ENCODE data around the gene LEF1.

LEF1 gene

DNA sequence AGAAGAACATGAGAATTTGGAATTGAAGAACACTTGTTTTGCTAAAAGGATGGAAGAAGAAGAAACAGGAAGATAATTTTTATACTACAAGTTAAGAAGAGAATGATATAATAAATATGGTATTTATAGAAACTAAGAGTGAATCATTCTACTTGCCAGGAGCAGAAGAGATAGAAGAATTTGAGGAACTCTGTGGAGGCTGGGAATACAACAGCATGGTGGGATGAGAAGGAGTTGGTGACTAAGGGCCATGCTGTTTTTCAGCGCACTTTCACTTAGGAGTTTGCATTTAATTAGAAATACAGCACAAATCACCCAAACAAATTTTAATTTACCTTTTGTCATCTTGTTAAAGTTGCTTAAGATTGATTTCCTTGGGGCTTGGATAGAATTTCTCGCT, 158.6 kb downstream of the LEF1 start:
- no peak overlapping the region for H3K27ac ChIP-seq
- TF ChIP-seq ZFX (IDR thresholded peaks at IDR 0.05; ENCODE audit: borderline replicate concordance): no peak
- TF ChIP-seq, protein P1, sequence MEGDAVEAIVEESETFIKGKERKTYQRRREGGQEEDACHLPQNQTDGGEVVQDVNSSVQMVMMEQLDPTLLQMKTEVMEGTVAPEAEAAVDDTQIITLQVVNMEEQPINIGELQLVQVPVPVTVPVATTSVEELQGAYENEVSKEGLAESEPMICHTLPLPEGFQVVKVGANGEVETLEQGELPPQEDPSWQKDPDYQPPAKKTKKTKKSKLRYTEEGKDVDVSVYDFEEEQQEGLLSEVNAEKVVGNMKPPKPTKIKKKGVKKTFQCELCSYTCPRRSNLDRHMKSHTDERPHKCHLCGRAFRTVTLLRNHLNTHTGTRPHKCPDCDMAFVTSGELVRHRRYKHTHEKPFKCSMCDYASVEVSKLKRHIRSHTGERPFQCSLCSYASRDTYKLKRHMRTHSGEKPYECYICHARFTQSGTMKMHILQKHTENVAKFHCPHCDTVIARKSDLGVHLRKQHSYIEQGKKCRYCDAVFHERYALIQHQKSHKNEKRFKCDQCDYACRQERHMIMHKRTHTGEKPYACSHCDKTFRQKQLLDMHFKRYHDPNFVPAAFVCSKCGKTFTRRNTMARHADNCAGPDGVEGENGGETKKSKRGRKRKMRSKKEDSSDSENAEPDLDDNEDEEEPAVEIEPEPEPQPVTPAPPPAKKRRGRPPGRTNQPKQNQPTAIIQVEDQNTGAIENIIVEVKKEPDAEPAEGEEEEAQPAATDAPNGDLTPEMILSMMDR (IDR thresholded peaks at IDR 0.05): no peak

DNA sequence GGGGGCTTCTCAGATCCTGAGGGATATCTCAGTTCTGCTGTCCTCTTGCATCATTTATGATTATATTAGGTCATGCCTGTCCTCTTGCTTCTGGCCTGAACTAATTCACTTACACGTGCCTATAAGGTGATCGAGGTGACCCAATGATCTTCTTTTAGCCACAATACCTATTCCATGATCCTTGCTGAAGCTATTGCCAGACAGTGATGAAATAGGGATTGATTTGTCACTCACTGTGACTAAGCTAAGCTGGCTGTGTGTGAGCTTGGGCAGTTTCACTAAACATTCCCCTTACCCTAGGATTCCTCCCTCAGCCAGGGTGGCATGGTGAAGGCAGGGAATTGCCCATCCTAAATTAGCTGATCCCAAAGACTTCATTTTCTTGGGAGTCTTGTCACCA, 160.0 kb downstream of the LEF1 start:
- no peak for TF ChIP-seq ZFX (IDR thresholded peaks at IDR 0.05; ENCODE audit: borderline replicate concordance)
- TF ChIP-seq, protein P1 (IDR thresholded peaks at IDR 0.05): no peak
- H3K27ac ChIP-seq: no peak overlapping the region

DNA sequence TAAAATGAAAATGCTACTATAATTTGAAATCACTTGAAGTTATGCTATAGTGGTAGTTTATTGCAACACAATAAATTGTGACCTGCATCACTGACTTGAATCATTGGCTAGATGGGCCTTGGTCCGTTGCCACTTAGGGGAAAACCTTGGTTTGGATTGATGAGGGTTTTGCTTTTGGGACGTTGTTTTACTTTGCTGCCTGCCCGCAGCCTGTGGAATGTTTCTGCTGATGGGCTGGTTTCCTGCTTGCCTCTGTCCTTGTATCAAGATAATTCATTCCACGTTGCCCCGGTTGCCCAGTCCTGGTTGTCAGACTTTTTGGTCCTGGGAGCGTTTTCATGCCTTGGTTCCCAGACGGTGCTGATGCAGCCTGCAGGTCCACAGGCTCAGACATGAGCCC, 160.7 kb downstream of the LEF1 start:
- H3K27ac ChIP-seq: no peak overlapping the region
- TF ChIP-seq ZFX (IDR thresholded peaks at IDR 0.05; ENCODE audit: borderline replicate concordance): no peak
- TF ChIP-seq, protein P1 (IDR thresholded peaks at IDR 0.05): no peak

DNA sequence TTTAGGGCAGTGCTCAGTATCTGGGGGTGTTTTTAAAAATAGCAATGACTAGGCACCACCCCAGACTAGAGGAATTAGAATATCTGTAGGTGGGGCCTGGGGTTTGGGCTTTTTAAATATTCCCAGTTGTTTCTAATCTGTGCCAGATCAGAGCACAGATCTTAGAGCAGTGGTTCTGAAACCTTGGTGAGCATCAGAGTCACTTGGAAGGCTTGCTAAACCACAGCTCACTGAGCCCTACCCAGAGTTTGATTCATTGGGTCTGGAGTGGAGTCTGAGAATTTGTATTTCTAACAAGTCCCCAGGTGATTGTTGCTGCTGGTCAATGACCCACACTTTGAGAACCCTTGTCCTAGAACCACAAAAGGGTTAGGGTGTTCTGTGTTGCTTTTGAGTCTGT, 162.4 kb downstream of the LEF1 start:
- TF ChIP-seq ZFX (IDR thresholded peaks at IDR 0.05; ENCODE audit: borderline replicate concordance): no peak
- TF ChIP-seq, protein P1 (IDR thresholded peaks at IDR 0.05): no peak
- H3K27ac ChIP-seq: no peak overlapping the region

DNA sequence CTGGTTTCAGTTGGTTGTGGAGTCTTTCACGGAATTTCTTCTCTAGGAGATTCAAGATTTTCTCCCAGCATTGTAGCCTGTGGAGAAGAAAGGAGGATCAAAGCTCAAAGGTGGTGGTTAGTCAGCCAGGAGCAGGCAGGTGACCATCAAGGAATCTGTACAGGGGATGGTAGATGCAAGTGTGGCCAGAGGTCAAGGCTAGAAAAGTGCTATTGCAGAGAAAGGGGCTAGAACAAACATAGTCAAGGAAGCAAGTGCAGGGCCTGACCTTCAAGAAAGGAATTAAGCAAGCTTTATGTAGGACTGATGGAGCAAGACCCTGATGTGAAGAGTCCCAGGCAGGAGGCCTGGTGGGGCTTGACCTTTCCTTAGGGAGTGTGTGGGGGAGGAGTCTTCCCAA, 162.9 kb downstream of the LEF1 start:
- H3K27ac ChIP-seq: no peak overlapping the region
- TF ChIP-seq, protein P1 (IDR thresholded peaks at IDR 0.05): no peak
- TF ChIP-seq ZFX (IDR thresholded peaks at IDR 0.05; ENCODE audit: borderline replicate concordance): no peak

DNA sequence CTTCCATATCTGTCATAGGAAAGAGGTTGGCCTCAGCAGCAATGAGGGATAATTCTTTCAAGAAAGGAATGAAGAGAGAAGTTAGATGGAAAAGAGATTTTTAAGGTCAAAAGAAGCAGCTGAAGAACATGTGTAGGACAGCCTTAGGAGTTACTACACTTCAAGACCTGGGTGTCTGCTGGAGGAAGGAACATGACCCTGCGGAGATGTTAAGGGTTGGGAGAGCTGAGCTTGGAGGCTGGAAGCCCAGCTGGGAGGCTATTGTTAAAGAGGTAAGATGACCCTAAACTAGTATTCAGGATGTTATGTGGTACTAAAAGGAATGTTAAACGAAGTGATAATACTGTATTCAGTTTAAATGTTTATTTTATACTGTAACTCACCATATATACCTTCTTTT, 164.1 kb downstream of the LEF1 start:
- no peak for TF ChIP-seq ZFX (IDR thresholded peaks at IDR 0.05; ENCODE audit: borderline replicate concordance)
- TF ChIP-seq, protein P1 (IDR thresholded peaks at IDR 0.05): no peak
- H3K27ac ChIP-seq: no peak overlapping the region

DNA sequence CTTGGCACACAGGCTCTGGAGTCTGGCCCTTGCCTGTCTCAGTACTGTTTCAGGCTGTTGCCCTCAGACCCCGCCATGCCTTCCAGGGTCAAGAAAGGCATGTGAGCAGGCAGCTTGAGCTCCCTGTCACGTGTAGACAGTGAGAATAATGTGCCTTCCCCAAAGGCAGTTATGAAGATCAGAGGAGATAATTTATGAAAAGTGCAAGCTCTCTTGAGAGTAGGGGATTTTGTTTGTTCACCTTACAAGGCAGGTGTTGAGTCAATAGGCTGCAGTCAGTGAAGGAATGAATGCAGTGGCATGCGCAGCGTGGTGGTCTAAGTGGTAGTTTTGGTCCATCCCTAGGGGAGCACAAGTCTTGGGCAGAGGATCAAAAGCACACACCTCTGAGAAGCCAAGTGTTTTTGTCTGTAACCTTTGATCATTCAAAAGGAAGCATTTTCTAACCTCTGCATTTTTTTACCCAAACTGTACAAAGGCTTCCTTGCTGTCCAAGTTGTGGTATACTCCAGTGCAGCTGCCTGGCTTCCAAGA, 164.7 kb downstream of the LEF1 start:
- no peak overlapping the region for H3K27ac ChIP-seq
- TF ChIP-seq, protein P1 (IDR thresholded peaks at IDR 0.05): no peak
- TF ChIP-seq ZFX (IDR thresholded peaks at IDR 0.05; ENCODE audit: borderline replicate concordance): no peak

All from 22Rv1 (cell line).